ENCODE measurements around the gene CTIF.
"Not testable (repeated sequence)": the region's sequence is repeated elsewhere in the genome, so short reads cannot be mapped to it uniquely, and the experiment has no call there.

CTIF gene

GRCh38 chr18:48797841-48798255 is 259.0 kb downstream of the CTIF start:
- FAIRE-seq (no peak), DNase-seq (ENCODE audit: low spot score) (no peak)

- FAIRE-seq (no peak), DNase-seq (ENCODE audit: low spot score) (no peak)
Measured at GRCh38 chr18:48798334-48799245, 259.8 kb downstream of the CTIF start.

- FAIRE-seq, result no peak
- DNase-seq (ENCODE audit: low spot score), result no peak
Measured at GRCh38 chr18:48799724-48800315, 261.0 kb downstream of the CTIF start.

GRCh38 chr18:48800466-48800865 is 261.6 kb downstream of the CTIF start:
- FAIRE-seq (no peak), DNase-seq (ENCODE audit: low spot score) (no peak)

- DNase-seq (ENCODE audit: low spot score), result no peak
- FAIRE-seq, result no peak
Measured at GRCh38 chr18:48800876-48801727, 262.3 kb downstream of the CTIF start.

GRCh38 chr18:48801728-48802542 is 263.1 kb downstream of the CTIF start:
- DNase-seq (ENCODE audit: low spot score) (no peak), FAIRE-seq (no peak)

- DNase-seq (ENCODE audit: low spot score), result no peak
- no peak for FAIRE-seq
Measured at GRCh38 chr18:48802543-48803290, 263.9 kb downstream of the CTIF start.

- DNase-seq (ENCODE audit: low spot score) (no peak), FAIRE-seq (no peak)
Measured at GRCh38 chr18:48803518-48803917, 264.7 kb downstream of the CTIF start.

GRCh38 chr18:48803951-48804855 is 265.4 kb downstream of the CTIF start:
- FAIRE-seq, result no peak

GRCh38 chr18:48804856-48805610 is 266.2 kb downstream of the CTIF start:
- DNase-seq (ENCODE audit: low spot score) (no peak), FAIRE-seq (no peak)

More at GRCh38 chr18:48803951-48804855, 265.4 kb downstream of the CTIF start:
- no peak for DNase-seq (ENCODE audit: low spot score)

- FAIRE-seq (no peak), DNase-seq (ENCODE audit: low spot score) (no peak)
Measured at GRCh38 chr18:48805826-48806535, 267.1 kb downstream of the CTIF start.

GRCh38 chr18:48806551-48807261 is 267.9 kb downstream of the CTIF start:
- no peak for FAIRE-seq
- no peak for DNase-seq (ENCODE audit: low spot score)

- FAIRE-seq, result no peak
- DNase-seq (ENCODE audit: low spot score), result no peak
Measured at GRCh38 chr18:48808476-48808875, 269.6 kb downstream of the CTIF start.

- FAIRE-seq (no peak), DNase-seq (ENCODE audit: low spot score) (no peak)
Measured at GRCh38 chr18:48809365-48809764, 270.5 kb downstream of the CTIF start.

- FAIRE-seq (no peak), DNase-seq (ENCODE audit: low spot score) (no peak)
Measured at GRCh38 chr18:48810805-48811204, 272.0 kb downstream of the CTIF start.

GRCh38 chr18:48811401-48811800 is 272.6 kb downstream of the CTIF start:
- FAIRE-seq (no peak), DNase-seq (ENCODE audit: low spot score) (no peak)

- not testable (repeated sequence) for DNase-seq (ENCODE audit: low spot score); FAIRE-seq
Measured at GRCh38 chr18:48811977-48812451, 273.2 kb downstream of the CTIF start.
